GM19043 (cell line): ENCODE measurements around the gene TNS1.

ENCODE experiments used
- ATAC-seq: cut with Tn5 transposase; IDR thresholded peaks from one replicate; pipeline ENCODE4 v1.9.1; 2021; ENCODE audit warnings: low read depth; ENCODE audit not compliant: unreplicated experiment

The TNS1 gene

GRCh38 chr2:217919204-217919603 is 83.6 kb downstream of the TNS1 start:
- ATAC-seq: no peak

GRCh38 chr2:217918308-217919024 is 84.3 kb downstream of the TNS1 start:
- ATAC-seq: no peak

- no peak for ATAC-seq
Observed at GRCh38 chr2:217916504-217917254, 86.1 kb downstream of the TNS1 start.

GRCh38 chr2:217915706-217916105 is 87.1 kb downstream of the TNS1 start:
- ATAC-seq: no peak

- no peak for ATAC-seq
Observed at GRCh38 chr2:217914878-217915277, 87.9 kb downstream of the TNS1 start.

GRCh38 chr2:217914078-217914477 is 88.7 kb downstream of the TNS1 start:
- ATAC-seq: no peak

- no peak for ATAC-seq
Observed at GRCh38 chr2:217913436-217913835, 89.4 kb downstream of the TNS1 start.

- ATAC-seq: no peak
Observed at GRCh38 chr2:217912098-217913024, 90.4 kb downstream of the TNS1 start.

GRCh38 chr2:217911283-217912097 is 91.3 kb downstream of the TNS1 start:
- no peak for ATAC-seq

GRCh38 chr2:217910875-217911212 is 92.0 kb downstream of the TNS1 start:
- ATAC-seq: no peak

- ATAC-seq: no peak
Observed at GRCh38 chr2:217909156-217909820, 93.5 kb downstream of the TNS1 start.

- no peak for ATAC-seq
Observed at GRCh38 chr2:217908544-217908943, 94.3 kb downstream of the TNS1 start.

- no peak for ATAC-seq
Observed at GRCh38 chr2:217907266-217907665, 95.5 kb downstream of the TNS1 start.

GRCh38 chr2:217906798-217907197 is 96.0 kb downstream of the TNS1 start:
- no peak for ATAC-seq

GRCh38 chr2:217905896-217906295 is 96.9 kb downstream of the TNS1 start:
- no peak for ATAC-seq

GRCh38 chr2:217905395-217905794 is 97.4 kb downstream of the TNS1 start:
- no peak for ATAC-seq

- ATAC-seq: no peak
Observed at GRCh38 chr2:217904614-217904965, 98.2 kb downstream of the TNS1 start.

- no peak for ATAC-seq
Observed at GRCh38 chr2:217903859-217904613, 98.8 kb downstream of the TNS1 start.
